Epithelial cell of prostate (primary cell): ENCODE measurements around the gene EDN1.

ENCODE experiments used
- DNase-seq: peaks from one replicate; pipeline ENCODE4 v3.0.0-alpha.2; 2011; ENCODE audit warnings: low read depth, low spot score
- H3K27ac ChIP-seq: fragments of 450-650 bp; 2 replicates; pipeline ENCODE4 v1.5.1; 2017; ENCODE audit warnings: mild to moderate bottlenecking

Gene EDN1

GRCh38 chr6:12266571-12266970 lies 23.6 kb upstream of the EDN1 start:
- DNase-seq, result no peak
- H3K27ac ChIP-seq, result peak overlapping the region; percentile 66

- DNase-seq, result no peak
- no peak overlapping the region for H3K27ac ChIP-seq
Observed at GRCh38 chr6:12269110-12269509, 21.1 kb upstream of the EDN1 start.

GRCh38 chr6:12270551-12271230 lies 19.5 kb upstream of the EDN1 start:
- H3K27ac ChIP-seq, result no peak overlapping the region
- DNase-seq, result no peak

GRCh38 chr6:12271594-12271993 lies 18.6 kb upstream of the EDN1 start:
- no peak for DNase-seq
- peak overlapping the region; percentile 26 for H3K27ac ChIP-seq

- peak overlapping the region; percentile 26 for H3K27ac ChIP-seq
Observed at GRCh38 chr6:12271997-12272396, 18.2 kb upstream of the EDN1 start.

GRCh38 chr6:12275107-12275506 lies 15.1 kb upstream of the EDN1 start:
- DNase-seq, result no peak
- peak overlapping the region; percentile 2 for H3K27ac ChIP-seq

More at GRCh38 chr6:12271997-12272396, 18.2 kb upstream of the EDN1 start:
- no peak for DNase-seq

- DNase-seq, result no peak
- H3K27ac ChIP-seq, result no peak overlapping the region
Observed at GRCh38 chr6:12276930-12277315, 13.2 kb upstream of the EDN1 start.

- H3K27ac ChIP-seq, result no peak overlapping the region
- no peak for DNase-seq
Observed at GRCh38 chr6:12277386-12277785, 12.8 kb upstream of the EDN1 start.

GRCh38 chr6:12278915-12279314 lies 11.2 kb upstream of the EDN1 start:
- H3K27ac ChIP-seq, result no peak overlapping the region
- no peak for DNase-seq

- H3K27ac ChIP-seq, result no peak overlapping the region
- DNase-seq, result no peak
Observed at GRCh38 chr6:12279322-12280091, 10.7 kb upstream of the EDN1 start.

- peak overlapping the region; percentile 14 for H3K27ac ChIP-seq
- no peak for DNase-seq
Observed at GRCh38 chr6:12280458-12280857, 9.7 kb upstream of the EDN1 start.

GRCh38 chr6:12280902-12281301 lies 9.3 kb upstream of the EDN1 start:
- peak overlapping the region; percentile 14 for H3K27ac ChIP-seq
- no peak for DNase-seq

- H3K27ac ChIP-seq, result no peak overlapping the region
Observed at GRCh38 chr6:12283904-12284303, 6.3 kb upstream of the EDN1 start.

GRCh38 chr6:12286373-12287110 lies 3.6 kb upstream of the EDN1 start:
- DNase-seq, result no peak
- peak overlapping the region; percentile 95 for H3K27ac ChIP-seq

More at GRCh38 chr6:12283904-12284303, 6.3 kb upstream of the EDN1 start:
- no peak for DNase-seq

- peak overlapping the region; percentile 95 for H3K27ac ChIP-seq
Observed at GRCh38 chr6:12288211-12288618, 1.9 kb upstream of the EDN1 start.

GRCh38 chr6:12288914-12289313 lies 1.2 kb upstream of the EDN1 start:
- no peak for DNase-seq
- H3K27ac ChIP-seq, result peak overlapping the region; percentile 95

More at GRCh38 chr6:12288211-12288618, 1.9 kb upstream of the EDN1 start:
- DNase-seq, result no peak

- H3K27ac ChIP-seq, result peak overlapping the region; percentile 95
- no peak for DNase-seq
Observed at GRCh38 chr6:12289365-12289919, 719 bp upstream of the EDN1 start.

- DNase-seq, result no peak
- peak overlapping the region; percentile 95 for H3K27ac ChIP-seq
Observed at GRCh38 chr6:12291071-12291838, 1.1 kb downstream of the EDN1 start.

GRCh38 chr6:12291839-12292604 lies 1.9 kb downstream of the EDN1 start:
- no peak for DNase-seq
- H3K27ac ChIP-seq, result peak overlapping the region; percentile 95
